ENCODE results near the gene CYB5A.

Gene CYB5A

DNA sequence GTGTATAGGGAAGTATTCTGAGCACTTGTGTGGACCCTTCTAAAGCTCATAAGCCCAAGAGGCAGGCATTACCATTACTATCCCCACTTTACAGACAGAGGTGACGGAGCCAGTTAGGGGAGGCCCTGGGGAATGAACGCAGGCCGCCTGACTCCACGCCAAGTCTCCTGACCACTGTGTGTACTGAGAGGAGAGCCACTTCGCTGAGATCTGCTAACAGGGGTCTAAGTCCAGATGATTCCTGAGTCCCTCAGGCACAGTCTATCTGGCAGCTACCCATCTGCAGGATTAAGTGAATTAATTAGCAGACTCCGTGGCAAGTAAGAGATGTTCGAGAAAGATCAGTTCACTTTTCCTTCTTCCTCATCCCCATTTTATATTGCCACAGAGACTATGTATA, 13.7 kb downstream of the CYB5A start:
- H3K4me3 ChIP-seq (ENCODE audit: low read depth, low read length) = no peak overlapping the region

DNA sequence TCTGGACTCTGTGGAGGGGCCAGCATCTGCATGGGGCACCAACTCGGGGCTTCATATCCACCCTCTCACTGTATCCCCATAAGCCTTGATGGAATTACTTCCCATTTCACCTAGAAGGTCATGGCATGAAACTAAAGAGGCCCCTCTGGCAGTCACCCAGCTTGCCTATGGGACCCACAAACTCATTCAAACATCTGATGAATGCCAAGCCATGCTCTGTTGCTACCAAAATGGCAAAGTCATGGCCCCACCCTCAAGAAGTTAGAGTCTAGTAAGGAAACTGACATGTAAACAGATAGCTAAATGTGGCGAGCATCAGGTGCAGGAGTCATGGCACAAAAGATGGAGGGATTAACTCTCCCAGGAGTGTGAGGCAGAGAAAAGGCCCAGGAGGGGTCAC, 14.5 kb downstream of the CYB5A start:
- H3K4me3 ChIP-seq (ENCODE audit: low read depth, low read length) = no peak overlapping the region

DNA sequence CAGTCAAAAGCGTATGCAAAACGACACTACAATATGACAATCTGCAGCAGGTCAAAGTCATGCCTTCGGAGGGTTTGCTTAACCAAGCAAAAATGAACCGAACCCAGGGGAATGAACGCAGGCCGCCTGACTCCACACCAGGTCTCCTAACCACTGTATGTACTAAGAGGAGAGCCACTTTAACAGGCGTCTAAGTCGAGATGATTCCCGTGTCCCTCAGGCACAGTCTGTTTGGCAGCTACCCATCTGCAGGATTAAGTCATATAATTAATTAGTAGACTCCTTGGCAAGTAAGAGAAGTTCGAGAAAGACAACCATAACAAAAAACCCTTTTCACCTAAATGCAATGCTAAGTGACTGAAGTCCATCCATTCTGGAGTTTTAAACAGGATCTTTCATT, 15.2 kb downstream of the CYB5A start:
- no peak overlapping the region for H3K4me3 ChIP-seq (ENCODE audit: low read depth, low read length)

DNA sequence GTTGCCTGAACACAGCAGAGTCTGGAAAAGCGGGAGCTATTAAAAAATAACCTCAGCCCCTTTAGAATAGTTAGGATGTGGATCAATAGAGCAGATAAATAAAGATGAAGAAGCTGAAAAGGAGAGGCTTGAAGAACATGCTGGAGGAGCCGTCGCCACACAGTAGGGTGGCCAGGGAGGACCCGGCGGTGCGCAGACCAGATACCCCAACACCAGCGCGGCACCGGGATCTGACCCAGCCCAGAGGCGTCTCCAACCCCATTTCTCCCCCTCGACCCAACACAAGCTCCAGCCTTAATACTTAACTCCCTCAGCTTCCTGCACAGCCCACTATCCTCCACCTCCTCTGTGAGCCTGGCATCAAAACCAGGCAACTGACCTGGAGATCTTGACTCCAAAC, 16.0 kb downstream of the CYB5A start:
- no peak overlapping the region for H3K4me3 ChIP-seq (ENCODE audit: low read depth, low read length)

DNA sequence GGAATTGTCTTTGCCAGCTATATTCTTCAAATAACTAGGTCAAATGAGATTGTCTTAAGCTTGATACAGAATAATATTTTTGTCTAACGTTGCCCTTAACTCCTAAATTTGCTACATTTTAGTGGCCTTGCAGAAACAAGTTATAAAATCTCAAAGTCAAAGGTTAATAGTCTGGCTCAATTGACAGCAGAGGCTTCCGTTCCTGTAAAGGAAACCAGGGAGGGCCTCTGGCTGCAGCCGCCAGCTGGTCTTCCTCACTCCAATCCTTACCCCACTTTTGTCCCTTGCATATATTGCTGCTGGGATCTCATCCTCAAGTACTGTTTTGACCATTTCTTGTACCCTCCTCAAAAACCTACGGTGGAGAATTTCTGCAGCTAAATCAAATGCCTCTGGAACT, 17.1 kb downstream of the CYB5A start:
- no peak overlapping the region for H3K4me3 ChIP-seq (ENCODE audit: low read depth, low read length)

- no peak overlapping the region for H3K4me3 ChIP-seq (ENCODE audit: low read depth, low read length)
Measured at GRCh38 chr18:74273394-74273793, 18.4 kb downstream of the CYB5A start.

DNA sequence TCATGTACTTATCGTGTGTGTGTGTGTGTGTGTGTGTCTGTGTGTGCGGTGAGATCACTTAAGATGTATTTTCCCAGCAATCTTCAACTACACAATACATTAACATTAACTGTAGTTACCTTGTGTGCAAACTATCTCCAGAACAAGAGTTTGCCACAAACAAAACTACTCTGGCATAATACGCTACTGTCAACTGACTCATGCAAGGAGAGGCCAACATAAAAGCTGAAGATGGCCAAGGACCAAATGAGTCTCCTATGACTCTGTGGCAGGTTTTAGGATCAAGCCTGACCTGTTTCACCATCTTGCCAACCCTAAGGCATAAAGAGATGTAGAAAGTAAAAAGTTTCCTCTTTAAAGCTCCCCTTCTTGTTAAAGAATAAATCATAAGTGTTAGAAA, 20.1 kb downstream of the CYB5A start:
- no peak overlapping the region for H3K4me3 ChIP-seq (ENCODE audit: low read depth, low read length)

- H3K4me3 ChIP-seq (ENCODE audit: low read depth, low read length) = no peak overlapping the region
Measured at GRCh38 chr18:74268933-74269620, 22.7 kb downstream of the CYB5A start.

DNA sequence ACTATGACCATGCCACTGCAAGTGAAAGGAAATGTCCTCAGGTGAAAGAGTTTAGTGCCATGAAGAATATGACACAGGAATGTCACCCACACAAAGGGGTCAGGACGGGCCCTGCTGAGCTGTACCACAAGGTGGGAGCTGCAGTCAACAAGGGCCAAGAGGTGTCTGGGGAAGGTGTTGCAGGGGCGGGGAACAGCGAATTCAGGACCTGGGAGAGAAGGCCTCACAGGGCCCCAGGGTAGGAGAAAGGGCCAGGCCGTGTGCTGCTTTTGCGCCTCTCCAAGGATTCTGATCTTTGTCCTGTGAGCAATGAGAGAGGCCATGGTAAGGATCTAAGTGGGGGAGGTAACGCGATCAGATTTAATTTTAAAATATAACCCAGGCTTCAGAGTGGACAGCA, 23.6 kb downstream of the CYB5A start:
- no peak overlapping the region for H3K4me3 ChIP-seq (ENCODE audit: low read depth, low read length)

DNA sequence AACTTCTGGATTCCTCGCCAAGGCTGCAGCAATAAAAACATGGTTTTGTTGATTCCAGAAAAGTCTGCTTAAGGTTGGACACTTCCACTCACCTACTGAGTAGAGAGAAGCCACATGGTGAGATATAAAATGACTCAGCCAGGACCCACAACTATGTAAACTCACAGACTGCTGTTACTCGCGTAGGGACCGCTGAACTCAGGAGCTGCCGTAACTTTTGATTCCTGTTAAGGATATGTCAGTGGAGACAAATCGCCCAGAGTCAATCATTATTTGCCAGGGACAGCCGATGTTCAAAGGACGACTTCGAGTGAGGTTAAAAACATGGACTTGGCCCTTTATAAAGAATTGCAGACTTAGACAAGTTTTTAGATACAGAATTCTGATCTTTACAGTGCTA, 25.6 kb downstream of the CYB5A start:
- no peak overlapping the region for H3K4me3 ChIP-seq (ENCODE audit: low read depth, low read length)

DNA sequence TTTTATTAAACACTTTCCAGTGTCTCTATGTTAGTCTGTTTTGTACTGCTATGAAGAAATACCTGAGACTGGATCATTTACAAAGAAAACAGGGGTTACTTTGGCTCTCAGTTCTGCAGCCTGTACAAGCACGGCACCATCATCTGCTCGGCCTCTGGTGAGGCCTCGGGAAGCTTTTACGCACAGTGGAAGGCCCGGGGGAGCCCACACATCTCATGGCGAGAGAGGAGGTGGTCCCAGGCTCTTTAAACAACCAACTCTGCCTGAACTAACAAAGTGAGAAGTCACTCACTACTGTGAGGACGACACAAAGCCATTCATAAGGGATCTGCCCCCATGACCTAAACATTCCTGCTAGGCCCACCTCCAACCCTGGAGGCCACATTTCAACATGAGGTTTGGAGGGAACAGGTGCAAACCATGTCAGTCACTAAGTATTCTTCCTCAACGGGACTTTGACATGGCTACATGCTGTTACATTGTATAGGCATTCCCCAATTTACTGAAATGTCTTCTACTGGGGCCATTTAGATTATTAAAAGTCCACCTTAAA, 26.1 kb downstream of the CYB5A start:
- no peak overlapping the region for H3K4me3 ChIP-seq (ENCODE audit: low read depth, low read length)

DNA sequence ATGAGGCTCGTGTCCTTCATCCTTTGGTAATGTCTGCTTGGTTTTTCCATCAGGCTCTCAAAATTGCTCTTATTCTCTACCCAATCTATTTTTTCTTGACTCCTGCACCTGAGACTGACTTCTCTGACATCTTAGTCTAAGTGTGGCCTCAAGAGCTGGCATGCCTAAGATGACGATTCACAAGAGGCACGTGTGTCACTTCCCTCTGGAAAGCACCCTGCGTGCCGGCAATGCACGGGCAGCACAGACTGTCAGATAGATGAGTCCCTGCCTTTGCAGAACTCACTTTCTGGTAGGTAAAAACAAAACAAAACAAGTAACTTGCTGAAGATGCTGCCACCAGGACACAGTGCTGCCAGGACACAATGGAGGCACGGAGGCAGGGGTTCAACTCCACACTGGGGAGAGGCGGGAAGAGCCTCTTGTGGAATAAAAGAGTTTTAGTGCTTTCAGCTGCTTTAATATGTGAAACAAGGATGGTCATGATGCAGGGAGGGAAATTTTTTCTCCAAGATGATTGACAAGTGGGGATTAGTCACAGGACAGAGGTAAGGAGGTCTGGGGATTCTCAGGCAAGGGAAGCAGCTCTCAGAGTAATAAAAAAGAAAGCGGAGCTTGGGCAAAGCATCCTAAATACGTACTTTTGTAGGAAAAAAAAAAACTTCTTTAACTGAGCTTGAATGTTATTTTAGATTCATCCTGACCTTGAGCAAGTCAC, 27.3 kb downstream of the CYB5A start:
- no peak overlapping the region for H3K4me3 ChIP-seq (ENCODE audit: low read depth, low read length)

GRCh38 chr18:74261053-74261713, 30.6 kb downstream of the CYB5A start:
- H3K4me3 ChIP-seq (ENCODE audit: low read depth, low read length) = no peak overlapping the region

DNA sequence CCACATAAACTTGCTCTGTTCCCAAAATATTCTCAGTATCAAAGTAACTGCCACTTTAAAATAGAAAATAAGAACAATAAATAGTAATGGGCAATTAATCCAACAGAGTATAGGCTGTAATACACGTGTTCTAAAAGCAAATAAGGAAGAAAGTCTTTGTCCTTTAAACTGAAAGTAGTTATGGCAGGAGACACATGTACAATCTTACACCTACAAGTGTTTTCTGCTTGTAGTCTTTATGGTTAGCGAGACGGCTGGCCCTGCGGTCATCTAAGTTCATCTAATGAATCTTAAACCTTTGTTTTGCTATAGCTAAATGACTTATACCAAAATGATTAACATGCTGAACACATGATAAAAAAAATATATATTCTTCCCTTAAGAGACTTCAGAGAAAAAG, 32.4 kb downstream of the CYB5A start:
- H3K4me3 ChIP-seq (ENCODE audit: low read depth, low read length) = no peak overlapping the region

DNA sequence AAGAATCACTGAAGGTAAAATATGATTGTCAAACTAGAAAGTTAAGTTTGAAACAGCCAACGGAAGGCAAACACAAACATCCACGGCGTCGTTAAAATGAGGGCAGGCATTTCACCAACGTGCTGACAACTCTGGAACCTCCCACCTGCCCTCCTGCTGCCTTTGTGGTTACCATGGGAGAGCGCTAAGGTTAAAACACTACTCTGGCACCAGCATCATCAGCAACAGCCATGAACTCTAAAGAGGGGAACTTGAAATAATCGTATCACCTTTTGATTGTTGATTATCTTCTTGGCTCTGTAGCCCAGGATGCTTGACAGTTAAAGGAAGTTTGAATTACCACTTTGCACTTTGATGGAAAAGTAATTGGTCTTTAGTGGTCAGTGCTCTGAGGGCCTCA, 34.7 kb downstream of the CYB5A start:
- H3K4me3 ChIP-seq (ENCODE audit: low read depth, low read length) = no peak overlapping the region

- H3K4me3 ChIP-seq (ENCODE audit: low read depth, low read length) = no peak overlapping the region
Measured at GRCh38 chr18:74256190-74256589, 35.6 kb downstream of the CYB5A start.

- no peak overlapping the region for H3K4me3 ChIP-seq (ENCODE audit: low read depth, low read length)
Measured at GRCh38 chr18:74255131-74255616, 36.6 kb downstream of the CYB5A start.

GRCh38 chr18:74252039-74252395, 39.7 kb downstream of the CYB5A start:
- no peak overlapping the region for H3K4me3 ChIP-seq (ENCODE audit: low read depth, low read length)

GRCh38 chr18:74251297-74252038, 40.3 kb downstream of the CYB5A start:
- no peak overlapping the region for H3K4me3 ChIP-seq (ENCODE audit: low read depth, low read length)

- no peak overlapping the region for H3K4me3 ChIP-seq (ENCODE audit: low read depth, low read length)
Measured at GRCh38 chr18:74250131-74250530, 41.6 kb downstream of the CYB5A start.

All from iPS-11a (cell line).